IMR-90 (cell line): ENCODE results near the gene ANKLE1. TPM values are rescaled to one million over a fixed set of nuclear protein-coding genes. Genes with fewer than 3 reads are reported as not detected.

ENCODE experiments used
- ATAC-seq: fragments of 200-7000 bp; cut with Tn5 transposase; 2 replicates; pipeline ENCODE4 v1.9.1; 2020; ENCODE audit warnings: low read depth, mild to moderate bottlenecking, moderate library complexity
- BruUV-seq: library from RNA; stranded (reverse); fragments of 400-500 nt; replicated peaks from 2 replicates; lab custom pipeline; 2021; lab: Mats Ljungman, UMichigan
- CTCF ChIA-PET: fragments of 300-600 bp; formaldehyde crosslinking; extraction: SDS; loops from one replicate; lab custom pipeline; 2021; ENCODE audit warnings: antibody characterized with exemption; lab: Yijun Ruan, JAX
- POLR2A ChIA-PET: fragments of 300-600 bp; sonication (Branson Sonifier 250); formaldehyde crosslinking; loops from one replicate; lab custom pipeline; 2022; ENCODE audit warnings: antibody characterized with exemption; ENCODE audit not compliant: unreplicated experiment; lab: Charles Lee
- DNase-seq: peaks from one replicate; pipeline ENCODE4 v3.0.0; 2013
- H2AFZ ChIP-seq: replicated peaks from 2 replicates; pipeline ENCODE3; 2013; ENCODE audit warnings: low read length, mild to moderate bottlenecking; ENCODE audit not compliant: poor library complexity
- H2AK5ac ChIP-seq: 2 replicates; pipeline ENCODE4 v1.6.1; 2013; ENCODE audit warnings: low read depth, low read length, inconsistent platforms
- H2AK9ac ChIP-seq: replicated peaks from 2 replicates; pipeline ENCODE3; 2013; ENCODE audit warnings: mild to moderate bottlenecking, low read depth, low read length, moderate library complexity; ENCODE audit not compliant: poor library complexity
- H2BK120ac ChIP-seq: 2 replicates; pipeline ENCODE4 v1.6.1; 2013; ENCODE audit warnings: low read depth, low read length, inconsistent platforms
- H2BK15ac ChIP-seq: 3 replicates; pipeline ENCODE4 v1.6.1; 2013; ENCODE audit warnings: low read depth, low read length, inconsistent platforms
- H2BK20ac ChIP-seq: 2 replicates; pipeline ENCODE4 v1.6.1; 2013; ENCODE audit warnings: low read depth, mild to moderate bottlenecking, inconsistent platforms, low read length, moderate library complexity
- H2BK5ac ChIP-seq: 2 replicates; pipeline ENCODE4 v1.6.1; 2013; ENCODE audit warnings: mild to moderate bottlenecking, low read depth, low read length, inconsistent platforms; ENCODE audit not compliant: poor library complexity, severe bottlenecking
- H3K14ac ChIP-seq: replicated peaks from 2 replicates; pipeline ENCODE4 v1.6.1; 2013; ENCODE audit warnings: low read depth, low read length, inconsistent platforms
- H3K18ac ChIP-seq: 2 replicates; pipeline ENCODE4 v1.6.1; 2013; ENCODE audit warnings: low read depth, low read length, control low read depth
- H3K23ac ChIP-seq: 2 replicates; pipeline ENCODE4 v1.6.1; 2013; ENCODE audit warnings: low read depth, low read length, inconsistent platforms
- H3K27ac ChIP-seq: 2 replicates; pipeline ENCODE4 v1.5.1; 2013; ENCODE audit warnings: mild to moderate bottlenecking, control low read depth, low read length; ENCODE audit not compliant: insufficient read depth
- H3K27me3 ChIP-seq: 2 replicates; pipeline ENCODE4 v1.6.1; 2013; ENCODE audit warnings: low read length; ENCODE audit not compliant: control insufficient read depth, insufficient read depth
- H3K36me3 ChIP-seq: 2 replicates; pipeline ENCODE4 v1.6.1; 2013; ENCODE audit warnings: low read length, mixed read lengths; ENCODE audit not compliant: control insufficient read depth, insufficient read depth
- H3K4ac ChIP-seq: 2 replicates; pipeline ENCODE4 v1.6.1; 2013; ENCODE audit warnings: low read depth, low read length, inconsistent platforms
- H3K4me1 ChIP-seq: 2 replicates; pipeline ENCODE4 v1.6.1; 2013; ENCODE audit warnings: low read length, mixed read lengths; ENCODE audit not compliant: control insufficient read depth, insufficient read depth
- H3K4me2 ChIP-seq: 2 replicates; pipeline ENCODE4 v1.6.1; 2013; ENCODE audit warnings: low read depth, mild to moderate bottlenecking, control low read depth, low read length, moderate library complexity
- H3K4me3 ChIP-seq: 2 replicates; pipeline ENCODE4 v1.5.1; 2013; ENCODE audit warnings: low read depth, mild to moderate bottlenecking, control low read depth, low read length, moderate library complexity; ENCODE audit not compliant: insufficient read depth
- H3K56ac ChIP-seq: 2 replicates; pipeline ENCODE4 v1.6.1; 2013; ENCODE audit warnings: low read length, inconsistent platforms; ENCODE audit not compliant: insufficient read depth; ENCODE audit errors: extremely low read depth
- H3K79me1 ChIP-seq, 2 experiments: 2 replicates each; pipeline ENCODE4 v1.6.1; 2013; ENCODE audit warnings: low read length in 2 of 2, inconsistent platforms in 1 of 2, low read depth in 1 of 2
- H3K9ac ChIP-seq: 2 replicates; pipeline ENCODE4 v1.6.1; 2013; ENCODE audit warnings: low read depth, low read length, control low read depth
- H3K9me1 ChIP-seq: 2 replicates; pipeline ENCODE4 v1.6.1; 2013; ENCODE audit warnings: low read length, inconsistent platforms; ENCODE audit not compliant: insufficient read depth
- H3K9me3 ChIP-seq: 2 replicates; pipeline ENCODE4 v1.6.1; 2013; ENCODE audit warnings: low read length; ENCODE audit not compliant: control insufficient read depth, insufficient read depth
- H4K20me1 ChIP-seq: 2 replicates; pipeline ENCODE4 v1.6.1; 2013; ENCODE audit warnings: low read length, inconsistent platforms; ENCODE audit not compliant: insufficient read depth
- H4K5ac ChIP-seq: 2 replicates; pipeline ENCODE4 v1.6.1; 2013; ENCODE audit warnings: mild to moderate bottlenecking, low read depth, low read length, control low read depth
- H4K8ac ChIP-seq, 2 experiments: 2 replicates each; pipeline ENCODE4 v1.6.1; 2013; ENCODE audit warnings: low read depth in 2 of 2, low read length in 2 of 2, control low read depth in 1 of 2, inconsistent platforms in 1 of 2
- H4K91ac ChIP-seq: 2 replicates; pipeline ENCODE4 v1.6.1; 2013; ENCODE audit warnings: low read depth, low read length, inconsistent platforms; ENCODE audit not compliant: insufficient read depth
- FOS ChIP-seq: fragments of 150-350 bp; IDR thresholded peaks from 2 replicates; pipeline ENCODE4 v1.6.1; 2016; ENCODE audit warnings: low read depth, low read length
- WGBS, 2 experiments: methylation state at CpG; one replicate each; pipeline versions ENCODE4 v1.1.5 to v1.1.7; 2013; ENCODE audit warnings: missing lambda C conversion rate in 2 of 2; ENCODE audit not compliant: insufficient read length in 1 of 2; ENCODE audit errors: extremely low coverage in 2 of 2; 5-methylcytosine and 5-hydroxymethylcytosine counted together
- dilution Hi-C: fragments of 300-500 bp; cut with HindIII; formaldehyde crosslinking; loops from one replicate; pipeline ENCODE4 v1.14.3; 2018; ENCODE audit warnings: low sequenced_read_pairs; ENCODE audit not compliant: unreplicated experiment
- in situ Hi-C: fragments of 300-500 bp; cut with MboI; formaldehyde crosslinking; loops from 3 replicates; pipeline ENCODE4 v1.14.3; 2019; ENCODE audit warnings: low sequenced_read_pairs, inconsistent platforms, mixed read lengths
- intact Hi-C: fragments of 100-400 bp; cut with micrococcal nuclease; formaldehyde crosslinking; loops from 2 replicates; pipeline ENCODE4 v1.10.0; 2022
- polyA plus RNA-seq, 3 experiments: library from polyadenylated mRNA; depleted of rRNA; stranded (reverse); fragments of >200 nt; gene quantifications; 2 replicates each; pipeline ENCODE4 v1.2.3, GENCODE V29; 2012; ENCODE audit warnings: low replicate concordance in 1 of 3
- total RNA-seq: library from RNA; depleted of rRNA; stranded (reverse); fragments of >200 nt; gene quantifications from 2 replicates; pipeline ENCODE4 v1.2.3, GENCODE V29; 2012
- TF ChIP-seq, protein P1 (sequence below): fragments of 150-350 bp; IDR thresholded peaks from 2 replicates; pipeline ENCODE4 v1.6.1; 2017; ENCODE audit warnings: mild to moderate bottlenecking, antibody characterized with exemption, low read length, low read depth

ANKLE1 gene
- total and polyA plus RNA-seq, 2 of the 4 experiments (the other 2 are of a cell fraction): under 0.01 to 0.87 TPM

DNA sequence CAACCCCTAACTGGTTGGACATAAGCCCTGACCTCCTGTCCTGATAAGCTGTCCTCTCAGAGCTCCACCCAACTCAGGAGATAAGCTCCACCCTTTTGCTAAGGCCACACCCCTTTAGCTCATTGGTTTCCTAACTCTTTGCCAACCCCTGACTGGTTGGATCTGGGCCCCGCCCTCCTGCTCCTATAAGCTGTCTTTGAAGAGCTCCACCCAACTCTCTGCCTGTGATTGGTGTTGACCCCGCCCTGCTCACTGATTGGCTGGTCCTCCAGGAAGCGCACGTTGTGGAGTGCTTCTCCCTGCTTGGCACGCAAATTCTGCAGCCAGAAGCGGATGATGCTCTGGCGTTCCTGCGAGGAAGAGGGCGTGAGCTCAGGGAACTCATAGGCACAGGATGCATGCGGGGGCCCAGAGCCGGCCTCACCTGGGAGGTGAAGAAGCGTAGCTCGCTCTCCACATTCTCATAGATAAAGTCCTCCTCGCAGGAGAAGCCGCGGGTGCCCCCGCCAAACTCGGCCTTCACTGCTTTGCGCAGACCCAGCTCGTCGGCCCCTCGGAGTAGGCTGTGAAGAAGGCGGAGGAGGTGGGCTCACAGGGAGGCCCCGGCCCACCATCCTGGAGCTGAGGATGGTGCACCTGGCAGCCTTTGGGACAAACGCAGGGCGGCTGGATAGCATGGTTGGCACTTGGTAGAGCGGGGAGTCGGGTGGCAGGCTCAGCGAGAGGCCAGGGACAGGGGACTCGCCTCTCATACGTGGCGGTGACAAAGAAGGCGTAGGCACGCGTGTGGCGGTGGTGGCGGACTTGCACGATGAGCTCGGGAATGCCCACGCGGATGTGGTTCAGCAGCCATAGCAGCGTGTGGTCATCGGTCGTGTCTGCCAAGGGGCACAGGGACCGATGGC is 51.2 kb downstream of the ANKLE1 start:
- CTCF ChIA-PET: no interaction called here
- ATAC-seq (no peak), DNase-seq (peak; percentile 39)
- Histone ChIP-seq H3K4me3 (no peak overlapping the region), H2BK20ac (no peak overlapping the region), H3K56ac (no peak overlapping the region), H3K27me3 (no peaks in the 10 kb centered on the region), H4K8ac (no peak overlapping the region; a peak in 1 of 4 replicates), H2AK9ac (peak overlapping the region; percentile 51), H3K9me3 (no peaks in the 10 kb centered on the region), H3K9ac (no peak overlapping the region), H4K20me1 (no peaks in the 10 kb centered on the region), H3K23ac (no peak overlapping the region), H3K27ac (no peak overlapping the region), H2BK120ac (no peak overlapping the region), H3K9me1 (peaks cover 5% of the 10 kb centered on the region), H2BK5ac (no peak overlapping the region), H3K4me1 (0 out of 2 replicates have a peak, but pooled peaks cover 4% of the 10 kb centered on the region), H3K4ac (no peak overlapping the region; the same call in 1 of the 2 replicates), H2AFZ (no peak overlapping the region), H3K36me3 (peaks cover 3% of the 10 kb centered on the region; the same call in 1 of the 2 replicates), H4K91ac (no peak overlapping the region), H2AK5ac (peak overlapping the region; percentile 43; the same call in 1 of the 2 replicates), H3K14ac (no peak overlapping the region), H2BK15ac (no peak overlapping the region), H3K4me2 (no peak overlapping the region), H3K79me1 (peaks cover 5 to 34% of the 10 kb centered on the region in 2 experiments; a peak in 3 of 4 replicates), H3K18ac (no peak overlapping the region), H4K5ac (no peak overlapping the region)
- 97% methylated on average over 22 of the region's 45 CpGs; no CpG with 5 or more reads in 1 of the 2 experiments for WGBS, 2 experiments
- POLR2A ChIA-PET: no interaction called here
- in situ Hi-C loops (no loop called here), intact Hi-C loops (no loop called here), dilution Hi-C loops (no loop called here)
- TF ChIP-seq FOS: no peak
- TF ChIP-seq, protein P1, sequence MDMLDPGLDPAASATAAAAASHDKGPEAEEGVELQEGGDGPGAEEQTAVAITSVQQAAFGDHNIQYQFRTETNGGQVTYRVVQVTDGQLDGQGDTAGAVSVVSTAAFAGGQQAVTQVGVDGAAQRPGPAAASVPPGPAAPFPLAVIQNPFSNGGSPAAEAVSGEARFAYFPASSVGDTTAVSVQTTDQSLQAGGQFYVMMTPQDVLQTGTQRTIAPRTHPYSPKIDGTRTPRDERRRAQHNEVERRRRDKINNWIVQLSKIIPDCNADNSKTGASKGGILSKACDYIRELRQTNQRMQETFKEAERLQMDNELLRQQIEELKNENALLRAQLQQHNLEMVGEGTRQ: no peak
- no TSS peak for BruUV-seq
